RWPE2 (cell line): ENCODE data around the gene MAGEF1.

ENCODE experiments used
- ATAC-seq: fragments of 200-7000 bp; cut with Tn5 transposase; 3 replicates; pipeline ENCODE4 v1.9.1; 2021; ENCODE audit warnings: low read depth
- DNase-seq: peaks from one replicate; pipeline ENCODE4 v3.0.0-alpha.2; 2020; ENCODE audit warnings: low spot score
- H3K27ac ChIP-seq: fragments of 450-650 bp; 2 replicates; pipeline ENCODE4 v1.5.1; 2017; ENCODE audit warnings: mild to moderate bottlenecking; ENCODE audit not compliant: poor library complexity, severe bottlenecking
- H3K27me3 ChIP-seq: fragments of 250-450 bp; sonication (Bioruptor Pico); 2 replicates; pipeline ENCODE4 v1.5.1; 2021; ENCODE audit warnings: mild to moderate bottlenecking, moderate library complexity; ENCODE audit not compliant: insufficient read depth, poor library complexity, severe bottlenecking
- H3K36me3 ChIP-seq: fragments of 250-450 bp; sonication (Bioruptor Pico); 2 replicates; pipeline ENCODE4 v1.5.1; 2020; ENCODE audit warnings: low read depth, mild to moderate bottlenecking, moderate library complexity
- H3K4me1 ChIP-seq: fragments of 250-450 bp; sonication (Bioruptor Pico); 2 replicates; pipeline ENCODE4 v1.5.1; 2021; ENCODE audit warnings: mild to moderate bottlenecking, moderate library complexity; ENCODE audit not compliant: insufficient read depth, poor library complexity, severe bottlenecking
- H3K4me3 ChIP-seq: fragments of 250-450 bp; sonication (Bioruptor Pico); 2 replicates; pipeline ENCODE4 v1.5.1; 2021; ENCODE audit warnings: mild to moderate bottlenecking, moderate library complexity; ENCODE audit not compliant: severe bottlenecking
- H3K9me3 ChIP-seq: fragments of 250-450 bp; sonication (Bioruptor Pico); 2 replicates; pipeline ENCODE4 v1.5.1; 2021; ENCODE audit warnings: mild to moderate bottlenecking, moderate library complexity; ENCODE audit not compliant: severe bottlenecking
- TF ChIP-seq, protein P1 (sequence below): fragments of 450-650 bp; IDR thresholded peaks from one replicate; pipeline ENCODE4 v1.5.1; 2017; ENCODE audit warnings: mild to moderate bottlenecking, moderate library complexity; ENCODE audit not compliant: poor library complexity, severe bottlenecking

Gene MAGEF1

DNA sequence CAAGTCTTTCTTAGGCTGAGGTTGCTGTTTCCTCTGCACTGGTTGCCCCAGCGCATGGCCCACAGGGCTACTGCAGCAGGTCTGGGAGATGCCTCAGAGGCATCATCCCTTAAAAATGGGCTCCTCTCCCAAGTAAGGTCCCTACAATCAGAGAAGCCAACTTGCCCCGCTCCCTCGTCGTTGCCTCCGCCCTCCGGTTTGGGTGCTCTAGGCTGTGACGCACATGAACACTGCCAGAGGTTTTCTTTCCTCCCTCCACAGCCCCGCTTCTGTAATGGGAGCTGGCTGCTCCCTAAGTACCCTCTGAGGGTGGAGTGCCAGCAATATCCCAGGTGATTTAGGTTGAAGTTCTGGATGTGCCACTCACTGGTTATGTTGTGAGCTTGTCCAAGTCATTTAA, 14.0 kb downstream of the MAGEF1 start:
- TF ChIP-seq, protein P1, sequence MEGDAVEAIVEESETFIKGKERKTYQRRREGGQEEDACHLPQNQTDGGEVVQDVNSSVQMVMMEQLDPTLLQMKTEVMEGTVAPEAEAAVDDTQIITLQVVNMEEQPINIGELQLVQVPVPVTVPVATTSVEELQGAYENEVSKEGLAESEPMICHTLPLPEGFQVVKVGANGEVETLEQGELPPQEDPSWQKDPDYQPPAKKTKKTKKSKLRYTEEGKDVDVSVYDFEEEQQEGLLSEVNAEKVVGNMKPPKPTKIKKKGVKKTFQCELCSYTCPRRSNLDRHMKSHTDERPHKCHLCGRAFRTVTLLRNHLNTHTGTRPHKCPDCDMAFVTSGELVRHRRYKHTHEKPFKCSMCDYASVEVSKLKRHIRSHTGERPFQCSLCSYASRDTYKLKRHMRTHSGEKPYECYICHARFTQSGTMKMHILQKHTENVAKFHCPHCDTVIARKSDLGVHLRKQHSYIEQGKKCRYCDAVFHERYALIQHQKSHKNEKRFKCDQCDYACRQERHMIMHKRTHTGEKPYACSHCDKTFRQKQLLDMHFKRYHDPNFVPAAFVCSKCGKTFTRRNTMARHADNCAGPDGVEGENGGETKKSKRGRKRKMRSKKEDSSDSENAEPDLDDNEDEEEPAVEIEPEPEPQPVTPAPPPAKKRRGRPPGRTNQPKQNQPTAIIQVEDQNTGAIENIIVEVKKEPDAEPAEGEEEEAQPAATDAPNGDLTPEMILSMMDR, result no peak
- no peak overlapping the region for H3K27ac ChIP-seq
- no peaks in the 10 kb centered on the region for H3K36me3 ChIP-seq
- DNase-seq, result no peak
- H3K9me3 ChIP-seq, result no peaks in the 10 kb centered on the region
- no peak for ATAC-seq
- no peaks in the 10 kb centered on the region for H3K4me1 ChIP-seq
- no peaks in the 10 kb centered on the region for H3K27me3 ChIP-seq
- H3K4me3 ChIP-seq, result no peak overlapping the region

DNA sequence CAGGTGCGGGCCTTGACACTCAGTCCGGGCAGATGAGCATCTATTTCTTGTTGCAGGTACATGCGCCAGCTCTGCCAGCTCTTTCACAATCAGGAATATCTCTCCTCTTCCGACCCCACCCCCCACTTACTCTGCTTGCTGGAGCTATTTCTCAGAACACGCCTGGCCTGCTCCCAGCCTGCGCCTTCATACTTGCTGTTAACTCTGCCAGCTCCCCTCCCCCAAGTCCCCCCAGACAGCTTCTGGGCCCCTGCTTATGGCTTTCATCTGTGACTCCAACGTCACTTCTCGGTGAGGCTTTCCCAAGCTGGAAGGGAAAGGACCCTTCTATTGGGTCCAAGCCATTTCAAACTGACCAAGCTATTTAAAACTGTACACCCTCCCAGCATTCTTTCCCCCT, 15.2 kb downstream of the MAGEF1 start:
- Histone ChIP-seq H3K27ac (no peak overlapping the region), H3K9me3 (no peaks in the 10 kb centered on the region), H3K4me3 (no peak overlapping the region), H3K27me3 (no peaks in the 10 kb centered on the region), H3K36me3 (no peaks in the 10 kb centered on the region), H3K4me1 (no peaks in the 10 kb centered on the region)
- DNase-seq (no peak), ATAC-seq (0 out of 3 replicates have a peak, but pooled peaks have one; percentile 27)
- TF ChIP-seq, protein P1, result no peak

DNA sequence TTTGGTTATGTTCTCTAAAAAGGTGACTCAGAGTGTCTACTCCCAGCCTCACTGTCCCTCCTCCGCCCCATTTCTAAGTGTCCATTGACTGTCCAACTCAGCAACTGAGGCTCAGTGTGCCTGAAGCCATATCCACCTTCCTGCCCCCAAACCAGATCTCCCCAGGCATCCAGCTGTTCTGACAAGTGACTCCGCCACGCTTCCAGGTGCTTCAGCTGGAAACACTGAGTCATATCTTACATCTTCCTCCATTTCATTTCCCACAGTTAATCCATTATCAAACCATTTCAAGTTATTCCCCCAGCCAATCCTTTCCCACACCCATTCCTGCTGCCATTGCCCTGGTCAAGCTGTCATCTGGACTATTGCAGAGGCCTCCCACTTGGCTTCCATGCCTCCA, 17.1 kb downstream of the MAGEF1 start:
- no peak overlapping the region for H3K27ac ChIP-seq
- H3K27me3 ChIP-seq, result no peaks in the 10 kb centered on the region
- TF ChIP-seq, protein P1, result no peak
- ATAC-seq (no peak), DNase-seq (no peak)
- H3K4me3 ChIP-seq, result no peak overlapping the region
- H3K4me1 ChIP-seq, result no peaks in the 10 kb centered on the region
- no peaks in the 10 kb centered on the region for H3K9me3 ChIP-seq
- no peaks in the 10 kb centered on the region for H3K36me3 ChIP-seq

DNA sequence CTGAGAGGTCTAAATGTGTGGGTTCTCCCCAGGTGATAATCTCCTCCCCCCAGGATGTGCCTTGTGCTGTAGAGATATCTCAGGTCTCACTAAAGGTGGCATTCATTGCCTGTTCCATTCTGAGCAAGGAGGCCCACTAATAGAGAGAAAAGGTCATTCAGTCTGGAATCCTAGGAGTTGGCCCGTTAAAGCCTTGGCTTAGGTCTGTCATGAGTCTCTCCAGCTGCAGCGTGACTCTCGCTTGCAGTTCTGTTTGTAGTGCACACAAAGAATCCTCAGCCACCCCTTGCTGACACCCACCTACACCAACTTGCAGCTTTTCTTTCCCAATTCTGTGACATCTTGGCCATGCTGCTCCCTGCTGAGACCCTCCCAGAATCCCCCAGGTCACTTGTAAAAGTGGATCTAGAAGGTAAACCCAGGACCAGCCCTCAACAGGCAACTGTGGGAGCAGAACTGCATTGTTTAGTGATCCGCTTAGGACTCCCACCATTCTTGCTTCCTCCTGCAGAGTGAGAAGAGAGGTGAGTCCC, 17.7 kb downstream of the MAGEF1 start:
- no peak for DNase-seq
- Histone ChIP-seq H3K27me3 (no peaks in the 10 kb centered on the region), H3K4me1 (no peaks in the 10 kb centered on the region), H3K27ac (no peak overlapping the region), H3K4me3 (no peak overlapping the region), H3K36me3 (no peaks in the 10 kb centered on the region), H3K9me3 (no peaks in the 10 kb centered on the region)
- no peak for ATAC-seq
- TF ChIP-seq, protein P1, result no peak
